B cell (primary cell): ENCODE results near the gene SLC12A6.

ENCODE experiments used
- CTCF ChIP-seq: fragments of 200-600 bp; IDR thresholded peaks from one replicate; pipeline ENCODE4 v1.8.0; 2022; ENCODE audit warnings: antibody characterized with exemption, mild to moderate bottlenecking
- EZH2 ChIP-seq: IDR thresholded peaks from 2 replicates; pipeline ENCODE4 v1.6.1; 2012; ENCODE audit warnings: borderline replicate concordance, low read depth, mild to moderate bottlenecking, moderate library complexity, low read length; ENCODE audit not compliant: insufficient read depth, poor library complexity, severe bottlenecking

DNA sequence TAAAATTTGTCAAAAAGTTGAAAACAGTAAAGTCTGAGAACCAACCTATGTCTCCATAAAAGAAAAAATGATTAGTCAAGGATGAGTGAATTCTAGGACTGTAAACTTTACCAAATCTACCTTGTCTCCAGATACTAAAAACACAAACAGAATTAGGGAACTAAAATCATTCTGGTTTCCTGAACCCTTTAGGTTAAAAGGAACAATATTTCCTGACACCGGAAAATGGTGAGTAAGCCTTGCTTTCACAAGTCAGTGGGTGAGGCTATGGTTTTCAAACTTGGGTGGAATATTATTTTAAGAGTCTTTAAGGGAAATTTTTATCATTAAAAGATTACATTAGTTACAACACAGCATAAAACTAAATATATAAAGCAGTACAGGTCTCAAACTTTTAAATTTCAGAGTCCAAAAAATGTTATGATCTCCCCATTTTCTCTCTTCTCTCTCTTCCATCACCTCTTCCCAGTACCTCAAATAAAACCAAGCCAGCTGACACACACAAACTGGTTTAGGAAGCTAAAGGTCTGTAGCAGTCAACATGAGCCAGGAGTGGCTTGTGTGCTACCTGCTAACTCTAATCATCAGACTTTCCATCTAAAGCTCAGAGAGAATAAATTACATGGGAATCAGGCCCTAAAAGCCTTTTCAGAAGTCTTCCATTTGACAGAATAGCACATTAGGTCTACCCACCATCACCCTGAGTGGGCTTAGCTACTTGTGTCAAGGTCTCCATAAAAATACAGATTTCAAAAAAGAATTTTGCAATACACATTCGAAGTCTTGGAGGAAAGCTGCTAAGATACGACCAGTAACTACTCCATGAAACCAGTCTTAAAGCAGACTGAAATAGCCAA, 2.2 kb downstream of the SLC12A6 start:
- TF ChIP-seq CTCF = no peak
- no peak for TF ChIP-seq EZH2
